IMR-90 (cell line): ENCODE results near the gene INPP5A. TPM values are rescaled to one million over a fixed set of nuclear protein-coding genes. Genes with fewer than 3 reads are reported as not detected.

Experiments used
- ATAC-seq: fragments of 200-7000 bp; cut with Tn5 transposase; 2 replicates; pipeline ENCODE4 v1.9.1; 2020; ENCODE audit warnings: low read depth, mild to moderate bottlenecking, moderate library complexity
- BruUV-seq: library from RNA; stranded (reverse); fragments of 400-500 nt; replicated peaks from 2 replicates; lab custom pipeline; 2021; lab: Mats Ljungman, UMichigan
- CTCF ChIA-PET: fragments of 300-600 bp; formaldehyde crosslinking; extraction: SDS; loops from one replicate; lab custom pipeline; 2021; ENCODE audit warnings: antibody characterized with exemption; lab: Yijun Ruan, JAX
- POLR2A ChIA-PET: fragments of 300-600 bp; sonication (Branson Sonifier 250); formaldehyde crosslinking; loops from one replicate; lab custom pipeline; 2022; ENCODE audit warnings: antibody characterized with exemption; ENCODE audit not compliant: unreplicated experiment; lab: Charles Lee
- DNase-seq: peaks from one replicate; pipeline ENCODE4 v3.0.0; 2013
- H2AFZ ChIP-seq: replicated peaks from 2 replicates; pipeline ENCODE3; 2013; ENCODE audit warnings: low read length, mild to moderate bottlenecking; ENCODE audit not compliant: poor library complexity
- H2AK5ac ChIP-seq: 2 replicates; pipeline ENCODE4 v1.6.1; 2013; ENCODE audit warnings: low read depth, low read length, inconsistent platforms
- H2AK9ac ChIP-seq: replicated peaks from 2 replicates; pipeline ENCODE3; 2013; ENCODE audit warnings: mild to moderate bottlenecking, low read depth, low read length, moderate library complexity; ENCODE audit not compliant: poor library complexity
- H2BK120ac ChIP-seq: 2 replicates; pipeline ENCODE4 v1.6.1; 2013; ENCODE audit warnings: low read depth, low read length, inconsistent platforms
- H2BK15ac ChIP-seq: 3 replicates; pipeline ENCODE4 v1.6.1; 2013; ENCODE audit warnings: low read depth, low read length, inconsistent platforms
- H2BK20ac ChIP-seq: 2 replicates; pipeline ENCODE4 v1.6.1; 2013; ENCODE audit warnings: low read depth, mild to moderate bottlenecking, inconsistent platforms, low read length, moderate library complexity
- H2BK5ac ChIP-seq: 2 replicates; pipeline ENCODE4 v1.6.1; 2013; ENCODE audit warnings: mild to moderate bottlenecking, low read depth, low read length, inconsistent platforms; ENCODE audit not compliant: poor library complexity, severe bottlenecking
- H3K14ac ChIP-seq: replicated peaks from 2 replicates; pipeline ENCODE4 v1.6.1; 2013; ENCODE audit warnings: low read depth, low read length, inconsistent platforms
- H3K18ac ChIP-seq: 2 replicates; pipeline ENCODE4 v1.6.1; 2013; ENCODE audit warnings: low read depth, low read length, control low read depth
- H3K23ac ChIP-seq: 2 replicates; pipeline ENCODE4 v1.6.1; 2013; ENCODE audit warnings: low read depth, low read length, inconsistent platforms
- H3K27ac ChIP-seq: 2 replicates; pipeline ENCODE4 v1.5.1; 2013; ENCODE audit warnings: mild to moderate bottlenecking, control low read depth, low read length; ENCODE audit not compliant: insufficient read depth
- H3K27me3 ChIP-seq: 2 replicates; pipeline ENCODE4 v1.6.1; 2013; ENCODE audit warnings: low read length; ENCODE audit not compliant: control insufficient read depth, insufficient read depth
- H3K36me3 ChIP-seq: 2 replicates; pipeline ENCODE4 v1.6.1; 2013; ENCODE audit warnings: low read length, mixed read lengths; ENCODE audit not compliant: control insufficient read depth, insufficient read depth
- H3K4ac ChIP-seq: 2 replicates; pipeline ENCODE4 v1.6.1; 2013; ENCODE audit warnings: low read depth, low read length, inconsistent platforms
- H3K4me1 ChIP-seq: 2 replicates; pipeline ENCODE4 v1.6.1; 2013; ENCODE audit warnings: low read length, mixed read lengths; ENCODE audit not compliant: control insufficient read depth, insufficient read depth
- H3K4me2 ChIP-seq: 2 replicates; pipeline ENCODE4 v1.6.1; 2013; ENCODE audit warnings: low read depth, mild to moderate bottlenecking, control low read depth, low read length, moderate library complexity
- H3K4me3 ChIP-seq: 2 replicates; pipeline ENCODE4 v1.5.1; 2013; ENCODE audit warnings: low read depth, mild to moderate bottlenecking, control low read depth, low read length, moderate library complexity; ENCODE audit not compliant: insufficient read depth
- H3K56ac ChIP-seq: 2 replicates; pipeline ENCODE4 v1.6.1; 2013; ENCODE audit warnings: low read length, inconsistent platforms; ENCODE audit not compliant: insufficient read depth; ENCODE audit errors: extremely low read depth
- H3K79me1 ChIP-seq, 2 experiments: 2 replicates each; pipeline ENCODE4 v1.6.1; 2013; ENCODE audit warnings: low read length in 2 of 2, inconsistent platforms in 1 of 2, low read depth in 1 of 2
- H3K9ac ChIP-seq: 2 replicates; pipeline ENCODE4 v1.6.1; 2013; ENCODE audit warnings: low read depth, low read length, control low read depth
- H3K9me1 ChIP-seq: 2 replicates; pipeline ENCODE4 v1.6.1; 2013; ENCODE audit warnings: low read length, inconsistent platforms; ENCODE audit not compliant: insufficient read depth
- H3K9me3 ChIP-seq: 2 replicates; pipeline ENCODE4 v1.6.1; 2013; ENCODE audit warnings: low read length; ENCODE audit not compliant: control insufficient read depth, insufficient read depth
- H4K20me1 ChIP-seq: 2 replicates; pipeline ENCODE4 v1.6.1; 2013; ENCODE audit warnings: low read length, inconsistent platforms; ENCODE audit not compliant: insufficient read depth
- H4K5ac ChIP-seq: 2 replicates; pipeline ENCODE4 v1.6.1; 2013; ENCODE audit warnings: mild to moderate bottlenecking, low read depth, low read length, control low read depth
- H4K8ac ChIP-seq, 2 experiments: 2 replicates each; pipeline ENCODE4 v1.6.1; 2013; ENCODE audit warnings: low read depth in 2 of 2, low read length in 2 of 2, control low read depth in 1 of 2, inconsistent platforms in 1 of 2
- H4K91ac ChIP-seq: 2 replicates; pipeline ENCODE4 v1.6.1; 2013; ENCODE audit warnings: low read depth, low read length, inconsistent platforms; ENCODE audit not compliant: insufficient read depth
- BHLHE40 ChIP-seq: fragments of 150-350 bp; IDR thresholded peaks from 2 replicates; pipeline ENCODE4 v1.6.1; 2016; ENCODE audit warnings: mild to moderate bottlenecking, low read depth, low read length
- CTCF ChIP-seq: conservative IDR thresholded peaks from 2 replicates; pipeline ENCODE4 v1.5.1; 2012; ENCODE audit warnings: mild to moderate bottlenecking, low read depth, low read length, improper control_type of control experiment
- ELK1 ChIP-seq: fragments of 150-350 bp; IDR thresholded peaks from 2 replicates; pipeline ENCODE4 v1.6.1; 2016; ENCODE audit warnings: low read depth, mild to moderate bottlenecking, low read length, moderate library complexity, borderline replicate concordance
- POLR2A ChIP-seq: IDR thresholded peaks from 2 replicates; pipeline ENCODE4 v1.6.1; 2012; ENCODE audit warnings: mild to moderate bottlenecking, low read depth, low read length
- RAD21 ChIP-seq: IDR thresholded peaks from 2 replicates; pipeline ENCODE4 v1.6.1; 2012; ENCODE audit warnings: low read length, improper control_type of control experiment
- RFX5 ChIP-seq: IDR thresholded peaks from 2 replicates; pipeline ENCODE4 v1.8.0; 2012; ENCODE audit warnings: low read depth, mild to moderate bottlenecking, low read length, moderate library complexity
- USF2 ChIP-seq: fragments of 150-350 bp; IDR thresholded peaks from 2 replicates; pipeline ENCODE4 v1.6.1; 2017; ENCODE audit warnings: mild to moderate bottlenecking, antibody characterized with exemption, low read length, low read depth
- WGBS, 2 experiments: methylation state at CpG; one replicate each; pipeline versions ENCODE4 v1.1.5 to v1.1.7; 2013; ENCODE audit warnings: missing lambda C conversion rate in 2 of 2; ENCODE audit not compliant: insufficient read length in 1 of 2; ENCODE audit errors: extremely low coverage in 2 of 2; 5-methylcytosine and 5-hydroxymethylcytosine counted together
- dilution Hi-C: fragments of 300-500 bp; cut with HindIII; formaldehyde crosslinking; loops from one replicate; pipeline ENCODE4 v1.14.3; 2018; ENCODE audit warnings: low sequenced_read_pairs; ENCODE audit not compliant: unreplicated experiment
- in situ Hi-C: fragments of 300-500 bp; cut with MboI; formaldehyde crosslinking; loops from 3 replicates; pipeline ENCODE4 v1.14.3; 2019; ENCODE audit warnings: low sequenced_read_pairs, inconsistent platforms, mixed read lengths
- intact Hi-C: fragments of 100-400 bp; cut with micrococcal nuclease; formaldehyde crosslinking; loops from 2 replicates; pipeline ENCODE4 v1.10.0; 2022
- polyA plus RNA-seq, 3 experiments: library from polyadenylated mRNA; depleted of rRNA; stranded (reverse); fragments of >200 nt; gene quantifications; 2 replicates each; pipeline ENCODE4 v1.2.3, GENCODE V29; 2012; ENCODE audit warnings: low replicate concordance in 1 of 3
- total RNA-seq: library from RNA; depleted of rRNA; stranded (reverse); fragments of >200 nt; gene quantifications from 2 replicates; pipeline ENCODE4 v1.2.3, GENCODE V29; 2012

INPP5A gene
- total and polyA plus RNA-seq, 2 of the 4 experiments (the other 2 are of a cell fraction) = 21.4 to 36.7 TPM

GRCh38 chr10:132624847-132625471, 87.4 kb downstream of the INPP5A start:
- in situ Hi-C loops = no loop called here
- Histone ChIP-seq H3K79me1 (peaks cover 11 to 39% of the 10 kb centered on the region in 2 experiments), H3K56ac (no peak overlapping the region), H3K14ac (no peak overlapping the region), H2AK5ac (peak overlapping the region; percentile 59; the same call in 1 of the 2 replicates), H3K4me3 (no peak overlapping the region), H4K20me1 (peaks cover 4% of the 10 kb centered on the region; the same call in 1 of the 2 replicates), H3K9me1 (peaks cover 17% of the 10 kb centered on the region), H2BK15ac (no peak overlapping the region), H3K27ac (no peak overlapping the region), H3K4me2 (no peak overlapping the region; the same call in 1 of the 2 replicates), H3K4me1 (peaks cover 16% of the 10 kb centered on the region), H2AFZ (peak overlapping the region; percentile 67), H2BK20ac (no peak overlapping the region), H3K18ac (no peak overlapping the region), H3K9me3 (peaks cover under 1% of the 10 kb centered on the region), H2BK5ac (no peak overlapping the region), H3K27me3 (no peaks in the 10 kb centered on the region), H4K91ac (no peak overlapping the region), H3K4ac (no peak overlapping the region), H2AK9ac (peak overlapping the region; percentile 23), H3K36me3 (no peaks in the 10 kb centered on the region), H4K8ac (no peak overlapping the region), H2BK120ac (0 out of 2 replicates have a peak overlapping the region, but pooled peaks have one; percentile 40), H4K5ac (no peak overlapping the region), H3K9ac (no peak overlapping the region; the same call in 1 of the 2 replicates), H3K23ac (no peak overlapping the region)
- ATAC-seq (peak; percentile 9; the same call in 1 of the 2 replicates), DNase-seq (peak; percentile 20)
- dilution Hi-C loops = no loop called here
- no peak for TF ChIP-seq BHLHE40
- TF ChIP-seq ELK1 = no peak
- TF ChIP-seq POLR2A = no peak
- no peak for TF ChIP-seq USF2
- TF ChIP-seq CTCF = no peak
- no peak for TF ChIP-seq RFX5
- TF ChIP-seq RAD21 = no peak
- 72% methylated on average over 7 of the region's 12 CpGs; no CpG with 5 or more reads in 1 of the 2 experiments for WGBS, 2 experiments
- intact Hi-C loops = no loop called here
- ChIA-PET CTCF (no interaction called here), POLR2A (no interaction called here)
- BruUV-seq = no TSS peak
